ENCODE measurements around the gene ZBED2.
"Not testable (repeated sequence)": the region's sequence is repeated elsewhere in the genome, so short reads cannot be mapped to it uniquely, and the experiment has no call there.

The ZBED2 gene

DNA sequence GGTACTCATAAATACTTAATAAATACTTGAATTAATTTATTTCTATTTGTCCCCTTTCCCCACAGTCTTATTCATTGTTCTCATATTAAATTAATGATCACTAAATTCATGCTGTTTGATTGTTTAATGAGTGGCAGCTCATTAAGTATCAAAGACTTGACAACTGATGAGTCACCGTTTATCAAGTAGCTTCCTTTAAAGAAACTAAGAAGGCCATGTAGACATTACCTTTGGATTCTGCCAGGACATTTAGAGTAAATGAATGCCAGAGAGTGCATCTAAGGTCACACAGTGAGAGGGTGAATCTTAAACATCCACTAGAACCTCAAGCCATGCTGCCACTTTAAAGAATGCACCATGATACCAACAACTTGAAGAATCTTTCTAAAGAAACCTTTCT is 23.9 kb downstream of the ZBED2 start:
- peak in 1 of 2 donors; percentile 30 for ATAC-seq

- no peak for ATAC-seq
Measured at GRCh38 chr3:111570404-111571030, 24.6 kb downstream of the ZBED2 start.

DNA sequence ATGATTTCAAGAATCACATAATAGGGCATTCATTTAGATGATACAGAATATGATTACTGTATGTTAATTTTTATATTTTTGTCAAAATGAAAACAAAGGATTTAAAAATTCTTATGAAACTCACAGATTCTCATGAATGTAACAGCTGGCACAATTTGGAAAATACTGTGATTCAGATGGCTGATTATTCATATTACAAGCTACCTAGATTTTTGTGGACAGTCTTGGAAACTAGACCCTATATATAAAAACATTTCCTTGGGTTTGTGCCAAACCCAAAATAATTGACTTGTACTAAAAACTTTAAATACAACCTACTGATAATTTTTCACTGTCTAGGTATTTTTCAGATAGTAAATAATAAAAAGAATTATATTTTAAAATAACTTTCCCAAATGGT is 26.2 kb downstream of the ZBED2 start:
- ATAC-seq, result no peak

GRCh38 chr3:111568355-111568754 is 26.8 kb downstream of the ZBED2 start:
- no peak for ATAC-seq

- ATAC-seq, result no peak
Measured at GRCh38 chr3:111566844-111567243, 28.3 kb downstream of the ZBED2 start.

DNA sequence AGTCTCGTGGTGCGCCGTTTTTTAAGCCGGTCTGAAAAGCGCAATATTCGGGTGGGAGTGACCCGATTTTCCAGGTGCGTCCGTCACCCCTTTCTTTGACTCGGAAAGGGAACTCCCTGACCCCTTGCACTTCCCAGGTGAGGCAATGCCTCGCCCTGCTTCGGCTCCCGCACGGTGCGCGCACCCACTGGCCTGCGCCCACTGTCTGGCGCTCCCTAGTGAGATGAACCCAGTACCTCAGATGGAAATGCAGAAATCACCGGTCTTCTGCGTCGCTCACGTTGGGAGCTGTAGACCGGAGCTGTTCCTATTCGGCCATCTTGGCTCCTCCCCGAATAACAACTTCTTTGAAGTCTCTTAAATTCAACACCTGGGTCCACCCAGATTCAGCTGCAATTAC is 33.2 kb downstream of the ZBED2 start:
- not testable (repeated sequence) for ATAC-seq

DNA sequence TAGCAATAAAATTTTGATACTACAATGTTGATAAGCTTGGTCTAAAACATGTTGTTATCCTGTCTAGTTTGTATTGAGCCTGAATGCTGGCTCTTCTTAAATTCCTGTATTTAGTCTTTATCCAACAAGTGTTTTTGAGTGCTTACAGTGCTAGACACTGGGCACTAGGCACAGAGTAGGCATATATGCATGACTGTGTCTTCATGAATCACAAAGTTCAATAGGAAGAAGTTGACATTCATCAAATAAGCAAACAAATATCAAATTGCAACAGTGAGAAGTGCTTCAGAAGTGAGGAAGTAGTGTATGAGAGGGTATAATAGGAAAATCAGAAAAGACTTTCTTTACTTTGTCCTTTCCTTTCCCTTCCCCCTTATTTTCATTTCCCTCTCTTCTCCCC is 46.4 kb downstream of the ZBED2 start:
- ATAC-seq, result peak in 1 of 2 donors; percentile 27

- ATAC-seq, result peak; percentile 48 to 58
Measured at GRCh38 chr3:111548092-111548491, 47.1 kb downstream of the ZBED2 start.

GRCh38 chr3:111547631-111548030 is 47.5 kb downstream of the ZBED2 start:
- peak; percentile 68 to 77 for ATAC-seq

- no peak for ATAC-seq
Measured at GRCh38 chr3:111545349-111545748, 49.8 kb downstream of the ZBED2 start.

Measured in activated CD4-positive, CD25-positive, alpha-beta regulatory T cell treated with anti-CD3 and anti-CD28 coated beads, Interleukin-2, amount 50 U/mL, for 24 hours (primary cell).